Mucosa of stomach (tissue), 1 donor: ENCODE measurements around the gene YWHAH.

ENCODE experiments used
- H3K27me3 ChIP-seq: one replicate; pipeline ENCODE4 v1.7.0; 2013; ENCODE audit warnings: mild to moderate bottlenecking, low read length; ENCODE audit not compliant: control insufficient read depth, insufficient read depth
- H3K36me3 ChIP-seq: one replicate; pipeline ENCODE4 v1.7.0; 2013; ENCODE audit warnings: low read length; ENCODE audit not compliant: control insufficient read depth, insufficient read depth
- H3K4me1 ChIP-seq: one replicate; pipeline ENCODE4 v1.7.0; 2013; ENCODE audit warnings: mild to moderate bottlenecking, low read length; ENCODE audit not compliant: control insufficient read depth, insufficient read depth
- H3K4me3 ChIP-seq: one replicate; pipeline ENCODE4 v1.7.0; 2013; ENCODE audit warnings: low read length
- H3K9ac ChIP-seq: one replicate; pipeline ENCODE4 v1.7.0; 2013; ENCODE audit warnings: mild to moderate bottlenecking, low read length, moderate library complexity
- H3K9me3 ChIP-seq: one replicate; pipeline ENCODE4 v1.7.0; 2013; ENCODE audit warnings: mild to moderate bottlenecking, low read length, moderate library complexity; ENCODE audit not compliant: control insufficient read depth
- donor health status: Pancreatic carcinoma.

YWHAH gene

DNA sequence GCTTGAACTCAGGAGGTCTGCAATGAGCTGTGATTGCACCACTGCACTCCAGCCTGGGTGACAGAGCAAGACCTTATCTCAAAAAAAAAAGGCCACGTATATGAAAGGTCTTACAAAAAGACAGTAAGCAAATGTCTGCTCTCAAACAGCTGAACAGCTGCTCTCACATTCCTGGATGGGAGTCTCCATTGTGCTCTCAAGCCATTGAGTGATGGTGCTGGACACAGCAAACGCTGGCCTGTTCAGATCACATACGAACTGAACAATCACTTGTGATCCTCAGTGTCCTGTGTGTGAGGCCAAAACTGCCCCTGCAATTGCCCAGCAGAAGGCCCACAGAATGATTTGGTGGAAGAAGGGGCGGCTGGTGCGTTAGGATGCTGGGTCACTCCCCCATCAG lies 34.4 kb upstream of the YWHAH start:
- no peaks in the 10 kb centered on the region for H3K9me3 ChIP-seq
- H3K4me3 ChIP-seq, result no peak overlapping the region
- H3K27me3 ChIP-seq, result no peaks in the 10 kb centered on the region
- no peak overlapping the region for H3K9ac ChIP-seq
- no peaks in the 10 kb centered on the region for H3K36me3 ChIP-seq
- peaks cover 24% of the 10 kb centered on the region for H3K4me1 ChIP-seq

DNA sequence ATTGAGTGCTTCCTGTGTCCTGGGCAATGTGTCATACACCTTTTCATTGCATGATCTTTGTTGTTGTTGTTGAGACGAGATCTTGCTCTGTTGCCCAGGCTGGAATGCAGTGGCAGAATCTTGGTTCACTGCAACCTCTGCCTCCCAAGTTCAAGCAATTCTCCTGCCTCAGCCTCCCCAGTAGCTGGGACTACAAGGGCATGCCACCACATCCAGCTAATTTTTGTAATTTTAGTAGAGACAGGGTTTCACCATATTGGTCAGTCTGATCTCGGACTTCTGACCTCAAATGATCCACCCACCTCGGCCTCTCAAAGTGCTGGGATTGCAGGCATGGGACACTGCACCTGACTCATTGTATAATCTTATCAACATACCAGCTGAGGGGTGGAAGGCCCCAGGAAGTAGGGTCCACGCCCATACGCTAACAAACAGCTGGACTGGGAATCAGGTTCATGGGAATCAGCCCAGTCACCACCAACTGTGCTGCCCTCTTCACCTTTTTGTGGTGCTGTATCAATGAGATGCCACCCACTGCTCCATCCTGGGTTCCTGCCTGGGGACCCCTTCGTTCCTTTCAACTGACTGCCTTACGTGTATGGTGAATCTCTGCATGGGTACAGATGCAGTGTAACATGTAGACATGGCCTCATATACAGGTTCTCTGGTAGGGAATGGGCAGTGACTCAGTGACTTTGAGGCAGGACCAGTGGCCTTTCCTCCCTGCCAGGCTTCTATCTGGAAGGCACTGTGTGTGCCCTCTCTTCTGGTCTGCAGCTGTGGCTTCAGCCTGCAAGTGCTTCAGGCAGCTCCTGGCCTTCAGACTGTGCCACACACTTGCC lies 32.5 kb upstream of the YWHAH start:
- H3K9me3 ChIP-seq, result no peaks in the 10 kb centered on the region
- H3K36me3 ChIP-seq, result no peaks in the 10 kb centered on the region
- H3K27me3 ChIP-seq, result no peaks in the 10 kb centered on the region
- H3K4me1 ChIP-seq, result peaks cover 32% of the 10 kb centered on the region
- no peak overlapping the region for H3K9ac ChIP-seq
- H3K4me3 ChIP-seq, result peak overlapping the region; percentile 20

DNA sequence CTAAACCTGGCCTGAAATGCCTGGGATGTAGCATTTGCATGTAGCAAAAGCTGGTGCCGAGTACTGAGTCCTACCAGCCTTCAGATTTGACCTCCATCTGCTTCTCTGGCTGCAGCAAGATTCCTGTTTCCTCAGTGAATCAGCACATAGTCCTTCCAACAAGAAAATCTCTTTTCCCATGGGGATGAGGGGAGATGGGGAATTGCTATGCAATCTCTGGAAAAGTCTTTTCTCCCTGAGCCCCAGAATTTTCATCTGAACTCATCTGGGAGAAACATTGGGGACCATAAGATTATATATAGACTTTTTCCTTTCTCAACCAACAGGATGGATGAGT lies 32.0 kb upstream of the YWHAH start:
- peaks cover 32% of the 10 kb centered on the region for H3K4me1 ChIP-seq
- no peaks in the 10 kb centered on the region for H3K9me3 ChIP-seq
- H3K36me3 ChIP-seq, result no peaks in the 10 kb centered on the region
- H3K9ac ChIP-seq, result no peak overlapping the region
- peak overlapping the region; percentile 20 for H3K4me3 ChIP-seq
- H3K27me3 ChIP-seq, result no peaks in the 10 kb centered on the region

GRCh38 chr22:31915586-31915985 lies 28.7 kb upstream of the YWHAH start:
- Histone ChIP-seq H3K36me3 (no peaks in the 10 kb centered on the region), H3K4me3 (no peak overlapping the region), H3K9me3 (no peaks in the 10 kb centered on the region), H3K4me1 (peaks cover 32% of the 10 kb centered on the region), H3K9ac (no peak overlapping the region), H3K27me3 (no peaks in the 10 kb centered on the region)

DNA sequence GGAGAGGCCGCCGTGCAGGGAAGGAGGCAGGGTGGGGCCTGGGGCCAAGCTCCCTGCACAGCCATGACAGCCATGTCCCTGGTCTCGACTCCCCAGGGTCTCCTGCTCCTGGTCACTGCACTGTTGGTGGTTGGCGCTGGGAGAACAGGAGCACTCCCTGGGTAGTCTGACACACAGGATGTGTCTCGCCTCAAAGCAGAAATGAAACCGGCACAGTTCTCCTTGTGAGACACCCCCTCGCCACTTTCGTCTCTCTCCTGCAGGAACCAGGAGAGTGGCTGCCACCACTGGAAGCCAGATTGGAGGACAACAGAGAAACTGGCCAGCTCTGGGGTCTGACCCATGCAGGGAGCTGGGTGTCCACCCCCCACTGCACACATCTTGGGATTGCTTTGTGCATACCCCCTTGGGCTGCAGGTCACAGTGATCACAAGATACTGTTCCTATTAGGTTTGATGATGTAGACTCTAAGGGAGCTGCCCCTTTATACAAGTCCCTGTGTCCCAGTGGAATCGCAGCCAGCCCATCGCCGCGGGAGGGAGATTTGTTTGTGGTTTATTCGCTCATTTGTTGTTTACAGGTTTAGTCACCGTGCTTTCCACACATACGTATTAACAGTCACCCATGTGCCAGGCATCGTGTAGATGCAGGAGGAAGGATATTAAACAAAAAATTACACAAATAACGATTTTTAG lies 27.0 kb upstream of the YWHAH start:
- Histone ChIP-seq H3K4me1 (peaks cover 19% of the 10 kb centered on the region), H3K9me3 (no peaks in the 10 kb centered on the region), H3K36me3 (no peaks in the 10 kb centered on the region), H3K9ac (no peak overlapping the region), H3K4me3 (no peak overlapping the region), H3K27me3 (no peaks in the 10 kb centered on the region)

DNA sequence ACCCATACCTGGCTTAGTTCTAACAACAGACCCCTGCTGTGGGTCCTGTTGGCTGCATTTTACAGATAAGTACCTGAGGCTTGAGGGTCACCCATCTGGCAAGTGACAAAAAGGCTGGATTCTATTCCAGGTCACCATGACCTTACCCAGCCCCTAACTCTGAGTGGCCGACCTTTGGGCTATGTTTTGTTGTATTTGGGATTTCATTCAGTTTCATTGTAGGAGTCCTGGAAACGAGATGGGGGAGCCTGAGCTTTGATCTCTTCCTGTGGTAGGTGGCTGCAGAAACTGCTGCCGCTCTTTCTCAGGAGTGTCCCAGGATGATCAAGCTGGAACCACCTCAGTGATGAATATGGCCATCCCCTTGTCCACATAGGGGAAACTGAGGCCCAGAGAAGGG lies 24.6 kb upstream of the YWHAH start:
- no peaks in the 10 kb centered on the region for H3K27me3 ChIP-seq
- H3K9me3 ChIP-seq, result no peaks in the 10 kb centered on the region
- H3K36me3 ChIP-seq, result no peaks in the 10 kb centered on the region
- peaks cover 9% of the 10 kb centered on the region for H3K4me1 ChIP-seq
- H3K9ac ChIP-seq, result no peak overlapping the region
- no peak overlapping the region for H3K4me3 ChIP-seq

GRCh38 chr22:31920306-31920705 lies 24.0 kb upstream of the YWHAH start:
- no peaks in the 10 kb centered on the region for H3K27me3 ChIP-seq
- peaks cover 5% of the 10 kb centered on the region for H3K4me1 ChIP-seq
- H3K36me3 ChIP-seq, result no peaks in the 10 kb centered on the region
- H3K9ac ChIP-seq, result no peak overlapping the region
- no peak overlapping the region for H3K4me3 ChIP-seq
- H3K9me3 ChIP-seq, result no peaks in the 10 kb centered on the region

DNA sequence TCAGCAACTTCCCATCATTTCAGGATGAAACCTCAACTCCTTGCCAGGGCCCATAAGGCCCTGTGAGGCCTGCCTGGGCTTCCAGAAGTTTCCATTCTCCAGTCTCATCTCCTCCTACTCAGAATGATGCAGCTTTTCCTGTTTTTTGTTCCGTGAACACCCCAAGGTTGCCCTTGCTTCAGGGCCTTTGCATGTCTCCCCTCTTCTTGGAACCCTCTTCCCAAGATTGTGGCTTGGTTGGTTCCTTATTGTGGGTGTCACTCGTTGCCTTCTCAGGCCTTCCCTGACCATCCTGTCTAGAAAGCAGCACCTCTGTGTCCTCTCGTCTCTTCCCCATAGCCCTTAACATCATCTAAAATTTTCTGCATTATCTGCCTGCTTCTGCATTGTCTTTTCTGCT lies 23.2 kb upstream of the YWHAH start:
- H3K9ac ChIP-seq, result no peak overlapping the region
- H3K9me3 ChIP-seq, result no peaks in the 10 kb centered on the region
- no peaks in the 10 kb centered on the region for H3K4me1 ChIP-seq
- H3K36me3 ChIP-seq, result no peaks in the 10 kb centered on the region
- H3K27me3 ChIP-seq, result no peaks in the 10 kb centered on the region
- H3K4me3 ChIP-seq, result no peak overlapping the region

GRCh38 chr22:31922534-31922933 lies 21.8 kb upstream of the YWHAH start:
- no peaks in the 10 kb centered on the region for H3K9me3 ChIP-seq
- H3K4me1 ChIP-seq, result no peaks in the 10 kb centered on the region
- no peaks in the 10 kb centered on the region for H3K36me3 ChIP-seq
- no peak overlapping the region for H3K4me3 ChIP-seq
- H3K9ac ChIP-seq, result no peak overlapping the region
- H3K27me3 ChIP-seq, result peaks cover under 1% of the 10 kb centered on the region

- no peaks in the 10 kb centered on the region for H3K36me3 ChIP-seq
- no peak overlapping the region for H3K4me3 ChIP-seq
- no peaks in the 10 kb centered on the region for H3K4me1 ChIP-seq
- H3K27me3 ChIP-seq, result peaks cover 5% of the 10 kb centered on the region
- H3K9ac ChIP-seq, result no peak overlapping the region
- H3K9me3 ChIP-seq, result no peaks in the 10 kb centered on the region
These were observed 21.2 kb upstream of the YWHAH start for GRCh38 chr22:31923136-31923535.

GRCh38 chr22:31923747-31924146 lies 20.6 kb upstream of the YWHAH start:
- Histone ChIP-seq H3K27me3 (peaks cover 5% of the 10 kb centered on the region), H3K4me1 (no peaks in the 10 kb centered on the region), H3K9ac (no peak overlapping the region), H3K4me3 (no peak overlapping the region), H3K9me3 (no peaks in the 10 kb centered on the region), H3K36me3 (no peaks in the 10 kb centered on the region)

DNA sequence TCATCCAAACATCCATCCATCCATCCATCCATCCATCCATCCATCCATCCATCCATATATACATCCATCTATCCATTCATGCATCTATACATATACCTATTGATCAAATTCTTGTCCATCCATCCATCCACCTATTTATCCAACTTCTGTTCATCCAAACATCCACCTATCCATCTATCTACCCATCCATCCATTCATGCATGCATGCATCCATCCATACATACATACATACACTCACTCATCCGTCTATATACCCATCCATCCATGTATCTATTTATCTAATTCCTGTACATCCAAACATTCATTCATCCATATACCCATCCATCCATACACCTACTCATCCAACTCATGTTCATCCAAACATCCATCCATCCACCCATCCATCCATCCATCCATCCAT lies 19.3 kb upstream of the YWHAH start:
- Histone ChIP-seq H3K9me3 (no peaks in the 10 kb centered on the region), H3K9ac (no peak overlapping the region), H3K4me1 (no peaks in the 10 kb centered on the region), H3K27me3 (peaks cover 5% of the 10 kb centered on the region), H3K4me3 (no peak overlapping the region), H3K36me3 (no peaks in the 10 kb centered on the region)
